ENCODE results near the gene ZNF385D.

Gene ZNF385D

GRCh38 chr3:21464746-21465145 lies 286.3 kb downstream of the ZNF385D start:
- no peak for TF ChIP-seq CTCF (IDR thresholded peaks at IDR 0.05; ENCODE audit: insufficient read depth, missing control alignments)
- DNase-seq (ENCODE audit: insufficient read length, low spot score): no peak

GRCh38 chr3:21463319-21463718 lies 287.7 kb downstream of the ZNF385D start:
- no peak for DNase-seq (ENCODE audit: insufficient read length, low spot score)
- TF ChIP-seq CTCF (IDR thresholded peaks at IDR 0.05; ENCODE audit: insufficient read depth, missing control alignments): no peak
- no peak for FAIRE-seq

More at GRCh38 chr3:21464746-21465145, 286.3 kb downstream of the ZNF385D start:
- FAIRE-seq: no peak

- no peak for TF ChIP-seq CTCF (IDR thresholded peaks at IDR 0.05; ENCODE audit: insufficient read depth, missing control alignments)
- DNase-seq (ENCODE audit: insufficient read length, low spot score) (no peak), FAIRE-seq (no peak)
Measured at GRCh38 chr3:21462141-21462540, 288.9 kb downstream of the ZNF385D start.

- no peak for DNase-seq (ENCODE audit: insufficient read length, low spot score)
- TF ChIP-seq CTCF (IDR thresholded peaks at IDR 0.05; ENCODE audit: insufficient read depth, missing control alignments): no peak
- FAIRE-seq: no peak
Measured at GRCh38 chr3:21457084-21457483, 293.9 kb downstream of the ZNF385D start.

DNA sequence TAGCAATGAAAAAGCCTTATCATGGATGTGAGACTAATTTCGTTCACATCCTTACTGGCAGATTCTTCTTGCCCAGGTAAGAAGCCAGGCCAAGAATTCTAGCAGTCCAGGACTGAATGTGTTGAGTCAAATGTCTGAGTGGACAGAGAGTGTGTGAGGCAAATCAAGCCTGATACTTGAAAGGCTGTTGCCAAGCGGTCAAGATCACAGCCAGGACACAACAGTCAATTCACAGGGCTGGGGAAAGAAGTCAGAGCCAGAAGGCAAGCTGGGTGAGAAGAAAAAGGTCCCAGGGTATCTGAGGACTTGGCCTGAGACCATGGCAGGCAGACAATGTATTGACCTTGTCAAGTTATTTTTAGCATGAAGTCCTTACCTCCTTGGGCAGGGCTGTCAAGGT lies 301.3 kb downstream of the ZNF385D start:
- DNase-seq (ENCODE audit: insufficient read length, low spot score): no peak
- no peak for TF ChIP-seq CTCF (IDR thresholded peaks at IDR 0.05; ENCODE audit: insufficient read depth, missing control alignments)
- FAIRE-seq: no peak

DNA sequence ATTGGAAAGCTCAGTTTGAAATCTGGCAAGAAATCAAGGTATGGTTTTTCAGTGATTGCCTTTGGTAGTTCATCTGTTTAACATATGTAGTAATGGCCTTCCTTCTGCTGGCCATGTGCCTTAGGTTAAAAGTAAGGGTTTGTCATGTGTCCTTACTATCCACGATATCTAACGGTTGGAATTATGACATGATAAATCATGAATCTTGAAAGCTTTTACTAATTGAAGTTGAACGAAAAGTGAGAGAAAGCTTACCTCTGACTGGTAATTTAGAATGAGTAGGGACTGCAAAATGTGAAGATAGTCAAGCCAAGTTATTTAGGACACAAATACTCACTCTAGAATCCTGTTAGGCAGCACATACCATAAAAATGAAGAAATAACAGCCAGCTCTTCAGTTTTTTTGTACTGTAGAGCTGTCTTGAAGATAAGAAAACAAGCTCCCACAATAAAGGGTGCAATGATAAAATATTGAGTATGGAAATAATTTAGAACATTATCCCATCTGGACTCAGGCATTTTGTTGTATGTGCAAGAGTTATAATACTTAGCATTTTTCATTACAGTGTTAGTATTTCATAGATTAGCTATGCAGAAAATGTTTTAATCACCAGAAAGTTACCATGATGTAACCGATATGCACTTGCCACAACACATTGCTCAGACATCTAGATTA lies 303.4 kb downstream of the ZNF385D start:
- FAIRE-seq: no peak
- no peak for DNase-seq (ENCODE audit: insufficient read length, low spot score)
- TF ChIP-seq CTCF (IDR thresholded peaks at IDR 0.05; ENCODE audit: insufficient read depth, missing control alignments): no peak

- TF ChIP-seq CTCF (IDR thresholded peaks at IDR 0.05; ENCODE audit: insufficient read depth, missing control alignments): no peak
- FAIRE-seq (no peak), DNase-seq (ENCODE audit: insufficient read length, low spot score) (no peak)
Measured at GRCh38 chr3:21446945-21447475, 304.0 kb downstream of the ZNF385D start.
